A549 treated with CORT108297 at 1 μM for 4 hours (cell line): ENCODE results near the gene LUC7L3. TPM values are rescaled to one million over a fixed set of nuclear protein-coding genes. Genes with fewer than 3 reads are reported as not detected.

Source experiments
- total RNA-seq: library from RNA; stranded (reverse); fragments of 200-300 nt; extraction: Qiagen RNA extraction; gene quantifications from 5 replicates; pipeline ENCODE4 v1.2.3, GENCODE V29; 2022

LUC7L3 gene, protein sequence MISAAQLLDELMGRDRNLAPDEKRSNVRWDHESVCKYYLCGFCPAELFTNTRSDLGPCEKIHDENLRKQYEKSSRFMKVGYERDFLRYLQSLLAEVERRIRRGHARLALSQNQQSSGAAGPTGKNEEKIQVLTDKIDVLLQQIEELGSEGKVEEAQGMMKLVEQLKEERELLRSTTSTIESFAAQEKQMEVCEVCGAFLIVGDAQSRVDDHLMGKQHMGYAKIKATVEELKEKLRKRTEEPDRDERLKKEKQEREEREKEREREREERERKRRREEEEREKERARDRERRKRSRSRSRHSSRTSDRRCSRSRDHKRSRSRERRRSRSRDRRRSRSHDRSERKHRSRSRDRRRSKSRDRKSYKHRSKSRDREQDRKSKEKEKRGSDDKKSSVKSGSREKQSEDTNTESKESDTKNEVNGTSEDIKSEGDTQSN
- total RNA-seq, result 62.9 to 117 TPM (median 86.6 TPM) in 5 replicates

DNA sequence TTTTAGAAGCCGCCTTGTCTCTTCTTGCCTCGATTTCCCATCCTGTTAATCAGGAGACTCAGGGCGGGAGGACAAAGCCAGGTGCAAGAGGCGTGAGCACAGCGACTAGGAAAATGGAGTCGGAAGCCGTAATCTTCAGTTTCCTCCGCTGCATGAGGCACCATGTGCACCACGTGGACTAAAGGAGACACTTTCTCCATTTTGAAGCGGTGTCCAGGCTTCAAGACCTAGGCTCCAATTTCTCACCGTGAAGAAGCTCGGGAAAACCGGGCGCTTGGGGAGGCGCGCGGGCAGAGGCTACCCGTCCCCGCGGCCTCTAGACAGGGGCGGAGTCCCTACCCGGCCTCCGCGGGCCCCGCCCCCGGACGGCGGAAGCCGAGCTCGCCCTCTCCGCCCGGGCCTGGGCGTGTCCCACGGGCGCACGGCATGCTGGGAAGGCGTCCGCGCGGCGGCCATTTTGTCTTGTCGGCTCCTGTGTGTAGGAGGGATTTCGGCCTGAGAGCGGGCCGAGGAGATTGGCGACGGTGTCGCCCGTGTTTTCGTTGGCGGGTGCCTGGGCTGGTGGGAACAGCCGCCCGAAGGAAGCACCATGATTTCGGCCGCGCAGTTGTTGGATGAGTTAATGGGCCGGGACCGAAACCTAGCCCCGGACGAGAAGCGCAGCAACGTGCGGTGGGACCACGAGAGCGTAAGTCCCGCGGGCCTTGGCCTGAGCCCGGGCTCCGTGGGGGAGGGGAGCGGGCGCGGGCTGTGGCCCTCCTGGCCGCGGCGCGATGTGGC is at the start of gene LUC7L3:
LUC7L3 (plus strand) TSS at position 460 of the 780 bp plus-strand sequence; CDS start at position 590, 130 bp downstream.

DNA sequence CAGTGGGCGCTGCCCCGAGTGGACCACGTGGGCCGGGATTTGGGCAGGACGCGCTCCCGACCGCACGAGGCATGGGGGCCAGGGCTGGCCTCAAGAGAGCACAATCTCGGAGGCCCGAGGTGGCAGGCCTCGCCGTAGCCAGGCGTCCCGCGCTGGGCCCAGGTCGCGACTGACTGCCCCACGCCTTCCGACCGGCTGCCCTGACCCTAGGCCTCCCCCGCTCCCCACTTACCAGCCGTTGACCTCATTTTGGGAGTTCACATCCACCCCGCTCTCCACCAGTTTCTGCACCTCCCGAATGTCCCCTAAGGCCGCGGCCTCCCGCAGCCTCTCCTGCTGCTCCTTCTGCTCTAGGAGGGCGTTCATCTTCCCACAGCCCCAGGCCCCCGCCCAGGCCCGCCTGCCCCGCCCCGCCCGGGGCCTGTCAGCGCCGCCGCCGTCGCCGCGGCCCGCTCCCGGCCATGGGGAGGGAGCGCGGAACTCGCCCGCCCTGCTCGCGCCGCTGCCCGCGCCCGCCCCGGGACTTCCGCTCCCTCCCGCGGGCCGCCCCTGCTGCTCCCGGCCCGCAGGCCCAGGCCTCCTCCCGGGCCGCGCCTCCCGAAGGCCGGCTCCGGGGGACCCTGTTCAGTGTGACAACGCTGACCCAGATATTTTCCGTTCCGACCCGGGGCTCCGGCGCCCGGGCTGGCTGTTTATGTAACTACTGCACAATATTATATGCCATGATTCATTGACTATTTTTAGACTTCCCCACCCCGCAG is 11.9 kb upstream of the LUC7L3 start, which contains the start of gene ANKRD40:
ANKRD40 (minus strand) TSS at position 626 of the 761 bp plus-strand sequence; CDS start at position 366, 260 bp downstream.

DNA sequence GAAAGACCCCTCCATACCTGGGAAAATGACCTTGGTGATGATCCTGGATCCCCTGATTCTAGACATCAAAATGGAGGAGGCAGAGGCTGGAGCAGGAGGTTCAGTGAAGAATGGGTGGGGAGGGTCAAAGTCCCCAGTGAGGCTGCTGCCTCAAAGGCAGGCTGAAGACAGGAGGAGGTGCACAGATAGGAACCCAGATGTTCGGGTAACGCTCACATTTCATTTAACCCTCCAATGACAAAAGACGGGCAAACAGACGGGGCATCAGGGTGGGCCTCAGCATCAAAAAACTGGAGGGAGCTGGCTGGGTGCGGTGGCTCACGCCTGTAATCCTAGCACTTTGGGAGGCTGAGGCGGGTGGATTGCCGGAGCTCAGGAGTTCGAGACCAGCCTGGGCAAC is 48.0 kb downstream of the LUC7L3 start, which contains the start of gene ANKRD40CL:
ANKRD40CL (minus strand) TSS at position 73 of the 400 bp plus-strand sequence. CDS start 605 bp downstream, outside the sequence.

Other genes with a start within 250 kb of the LUC7L3 start
- gene RSAD1, start 240.7 kb upstream of the LUC7L3 start, total RNA-seq, result 29.2 to 39.8 TPM (median 35.9 TPM) in 5 replicates
- 0.53 to 1.0 TPM (median 0.69 TPM) in 5 replicates for gene MYCBPAP, start 211.2 kb upstream of the LUC7L3 start, total RNA-seq
- 0.09 to 0.32 TPM (median 0.21 TPM) in 5 replicates for gene EPN3, start 186.9 kb upstream of the LUC7L3 start, total RNA-seq
- 62.3 to 91.7 TPM (median 88.3 TPM) in 5 replicates for gene SPATA20, start 172.4 kb upstream of the LUC7L3 start, total RNA-seq
- 2.9 to 4.7 TPM (median 4.4 TPM) in 5 replicates for gene CACNA1G, start 158.9 kb upstream of the LUC7L3 start, total RNA-seq
- 118 to 153 TPM (median 145 TPM) in 5 replicates for gene ABCC3, start 84.7 kb upstream of the LUC7L3 start, total RNA-seq
- gene ANKRD40, start 11.7 kb upstream of the LUC7L3 start, total RNA-seq, result 44.1 to 49.4 TPM (median 46.6 TPM) in 5 replicates
- not detected in 5 replicates for gene ANKRD40CL, start 47.9 kb downstream of the LUC7L3 start, total RNA-seq
- 0.03 TPM in 1 of 5 replicates, not detected in the others for gene WFIKKN2, start 116.0 kb downstream of the LUC7L3 start, total RNA-seq
- gene TOB1, start 146.8 kb downstream of the LUC7L3 start, total RNA-seq, result 81.2 to 104 TPM (median 85.2 TPM) in 5 replicates